ENCODE results near the gene SLC39A5.
"Not testable (repeated sequence)": the region's sequence is repeated elsewhere in the genome, so short reads cannot be mapped to it uniquely, and the experiment has no call there.

SLC39A5 gene

DNA sequence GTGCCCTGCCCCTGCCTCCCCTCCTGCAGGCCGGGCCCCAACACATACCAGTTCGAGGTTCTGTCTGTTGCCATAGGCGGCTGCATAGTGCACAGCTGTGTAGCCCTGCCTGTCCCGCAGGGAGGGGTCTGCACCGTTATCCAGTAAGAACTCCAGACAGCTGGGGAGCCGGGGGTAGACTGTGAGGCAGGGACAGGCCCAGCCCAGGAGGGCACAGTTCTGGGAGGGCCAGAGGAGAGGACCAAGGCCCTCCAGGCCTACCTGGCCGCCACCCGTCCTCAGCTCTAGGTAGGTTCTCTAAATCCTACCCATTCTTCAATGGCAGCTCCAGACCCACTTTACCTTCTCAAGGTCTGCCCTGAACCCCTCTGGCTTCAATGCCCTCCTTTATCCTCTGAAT is 18.9 kb downstream of the SLC39A5 start:
- no peak for DNase-seq

DNA sequence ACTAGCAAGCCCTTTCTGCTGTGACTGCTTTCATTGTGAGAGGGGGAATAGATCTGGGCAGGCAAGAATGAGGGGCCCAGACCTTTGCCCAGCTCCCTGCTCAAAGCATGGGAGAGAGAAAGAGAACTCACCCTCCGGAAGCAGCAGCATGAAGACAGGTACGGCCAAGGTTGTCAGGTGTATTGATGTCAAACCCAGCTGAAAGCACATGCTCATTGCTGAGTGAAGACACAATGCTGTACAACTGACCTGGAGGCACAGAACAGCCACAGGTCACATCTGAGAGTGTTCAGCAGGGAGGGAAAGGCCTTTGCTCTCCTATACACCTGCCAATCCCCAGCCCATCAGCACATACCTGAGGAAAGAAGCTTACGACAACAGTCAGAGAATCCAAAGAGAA is 22.8 kb downstream of the SLC39A5 start:
- no peak for DNase-seq

DNA sequence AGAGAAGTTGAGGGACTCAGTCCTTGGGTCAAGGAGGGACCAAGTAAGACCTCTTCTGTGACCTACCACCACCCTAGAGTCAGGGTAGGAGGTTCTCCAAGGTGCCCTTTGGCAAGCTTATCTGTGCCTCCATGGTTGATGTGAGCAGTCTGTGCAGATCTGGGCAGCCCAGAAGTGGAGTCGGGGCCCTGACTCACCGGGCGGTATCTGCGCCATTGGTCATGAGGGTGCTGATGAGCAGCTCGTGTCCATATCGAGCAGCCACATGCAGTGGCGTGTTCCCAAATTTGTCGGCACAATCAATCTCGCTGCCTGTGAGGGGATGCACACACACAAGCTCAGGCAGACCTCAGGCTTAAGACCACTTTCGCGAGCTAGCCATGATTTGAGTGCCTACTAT is 23.2 kb downstream of the SLC39A5 start:
- DNase-seq: no peak

DNA sequence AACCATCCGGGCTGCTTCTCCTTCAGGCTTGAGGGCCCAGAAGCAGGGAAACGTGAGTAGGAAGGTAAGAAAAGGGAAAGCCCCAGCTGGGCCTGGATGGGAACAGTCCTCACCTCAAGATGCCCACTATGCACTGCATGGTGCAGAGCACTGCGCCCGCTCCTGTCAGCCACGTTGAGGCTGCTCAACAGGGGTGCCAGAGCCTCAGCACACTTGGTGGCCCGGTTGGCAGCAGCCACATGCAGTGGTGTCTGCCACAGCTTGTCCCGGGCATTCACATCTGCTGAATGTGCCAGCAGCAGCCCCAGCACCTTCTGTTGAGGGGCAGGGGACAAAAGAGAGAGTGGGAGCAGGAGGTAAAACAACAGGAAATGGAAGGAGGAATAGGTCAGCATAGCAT is 25.8 kb downstream of the SLC39A5 start:
- no peak for DNase-seq

DNA sequence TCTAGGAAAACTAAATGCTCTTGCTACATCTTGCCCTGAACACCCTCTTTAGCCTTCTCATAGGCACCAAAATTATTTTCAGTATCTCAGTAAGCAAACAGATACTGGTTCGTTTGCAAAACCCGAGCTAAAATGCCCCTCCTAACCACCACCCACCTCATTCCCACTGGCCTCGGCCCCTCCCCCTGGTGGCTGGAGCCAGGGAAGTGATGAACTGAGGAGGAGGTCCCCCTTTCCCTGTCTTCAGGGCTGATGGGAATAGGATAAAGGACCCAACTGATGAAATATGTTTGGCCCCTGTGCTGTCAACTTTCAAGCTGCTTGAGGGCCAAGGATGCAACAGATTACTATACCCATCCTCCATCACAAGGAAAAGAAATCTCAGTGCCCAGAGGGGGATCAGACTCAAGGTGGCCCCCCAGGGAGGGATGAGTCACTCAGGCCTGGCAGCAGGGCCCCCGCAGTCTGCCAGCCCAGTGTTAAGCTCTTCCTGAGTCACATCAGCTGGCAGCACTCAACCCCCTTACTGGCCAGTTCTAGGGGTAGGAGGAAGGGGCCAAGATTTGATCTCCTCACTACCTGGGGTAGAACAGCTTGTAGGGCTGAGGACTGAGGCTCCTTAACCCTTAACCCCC is 26.6 kb downstream of the SLC39A5 start:
- no peak for DNase-seq

DNA sequence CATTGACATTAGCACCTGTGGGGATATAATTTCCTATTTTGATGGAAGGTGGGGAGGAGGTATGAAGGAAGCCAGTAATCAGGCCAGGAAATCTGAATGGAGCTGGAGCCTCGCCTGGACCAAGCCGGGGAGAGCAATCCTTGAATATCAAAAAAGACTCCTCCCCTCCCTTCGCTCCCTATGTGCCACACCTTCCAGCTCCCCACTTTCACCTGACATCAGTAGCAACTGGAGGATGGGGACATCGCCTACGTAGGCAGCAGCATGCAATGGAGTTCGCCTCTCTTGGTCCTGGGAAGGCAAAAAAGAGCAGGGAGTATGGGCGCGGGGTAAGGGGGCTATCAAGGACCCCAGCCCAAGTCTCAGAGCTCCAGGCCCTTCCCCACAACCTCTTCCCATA is 27.2 kb downstream of the SLC39A5 start:
- no peak for DNase-seq

DNA sequence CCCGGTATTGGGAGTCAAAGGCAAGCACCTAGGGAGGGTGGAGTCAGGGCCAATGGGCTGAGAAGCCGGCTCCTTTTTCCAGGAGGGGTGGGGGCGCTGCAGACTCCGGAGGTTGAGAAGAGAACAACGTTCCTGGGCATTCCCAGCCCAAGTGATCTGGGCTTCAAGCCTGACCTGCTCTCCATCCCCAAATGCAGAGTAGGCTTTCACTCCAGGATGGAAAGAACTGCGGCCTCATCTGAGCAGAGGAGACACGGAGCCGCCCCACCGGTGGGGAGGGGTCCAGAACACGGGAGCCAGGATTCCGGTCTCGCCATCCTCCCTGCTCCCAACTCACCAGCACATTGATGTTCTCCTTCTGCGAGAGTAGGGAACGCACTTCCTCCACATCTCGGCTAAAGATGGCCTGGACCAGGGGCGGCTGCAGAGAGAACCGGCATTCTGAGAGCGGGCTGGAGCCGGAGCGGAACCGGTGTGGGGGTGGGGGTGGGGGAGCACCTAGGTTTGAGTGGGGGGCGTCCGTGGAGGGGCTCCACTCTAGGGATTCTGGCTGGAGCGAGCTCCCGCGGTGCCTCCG is 27.7 kb downstream of the SLC39A5 start:
- DNase-seq: peak; percentile 30

DNA sequence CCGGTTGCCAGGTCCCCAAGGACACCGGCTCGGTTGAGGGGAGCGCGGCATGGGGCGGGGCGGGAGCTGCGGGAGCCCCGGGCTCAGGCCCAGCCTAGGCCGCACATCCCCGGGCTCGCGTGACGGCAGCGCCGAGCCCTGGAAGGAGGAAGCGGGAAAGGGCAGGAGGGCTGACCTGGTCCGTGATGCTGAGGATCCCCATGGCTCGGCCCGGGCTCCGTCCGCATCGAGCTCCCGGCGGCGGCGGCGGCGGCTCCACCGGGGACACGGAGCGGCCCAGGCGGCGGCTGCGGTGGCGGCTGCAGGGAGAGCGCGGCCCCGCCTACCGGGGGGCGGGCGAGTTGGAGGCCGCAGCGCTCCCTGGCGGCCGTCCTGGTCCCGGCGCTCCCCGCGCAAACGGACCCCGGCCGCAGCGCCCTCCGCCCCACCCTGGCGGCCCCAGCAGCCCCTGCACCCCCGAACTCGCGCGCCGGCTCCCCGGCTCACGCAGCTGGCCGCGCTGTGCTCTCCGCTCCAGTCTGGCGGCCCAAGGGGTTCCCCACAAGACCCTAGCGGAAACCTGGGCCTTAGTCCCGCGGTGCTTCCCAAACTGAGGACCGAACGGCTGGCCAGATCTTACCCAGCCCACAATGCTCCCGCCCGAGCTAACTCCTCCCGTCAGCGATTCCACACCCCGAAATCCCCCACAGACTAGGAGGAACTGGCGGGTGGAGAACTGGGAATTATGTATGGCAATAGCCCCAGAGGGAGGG is 28.4 kb downstream of the SLC39A5 start, which contains the start of gene ANKRD52:
ANKRD52 (minus strand) TSS at position 317 of the 752 bp plus-strand sequence; CDS start at position 202, 115 bp downstream.
- DNase-seq: peak; percentile 75

DNA sequence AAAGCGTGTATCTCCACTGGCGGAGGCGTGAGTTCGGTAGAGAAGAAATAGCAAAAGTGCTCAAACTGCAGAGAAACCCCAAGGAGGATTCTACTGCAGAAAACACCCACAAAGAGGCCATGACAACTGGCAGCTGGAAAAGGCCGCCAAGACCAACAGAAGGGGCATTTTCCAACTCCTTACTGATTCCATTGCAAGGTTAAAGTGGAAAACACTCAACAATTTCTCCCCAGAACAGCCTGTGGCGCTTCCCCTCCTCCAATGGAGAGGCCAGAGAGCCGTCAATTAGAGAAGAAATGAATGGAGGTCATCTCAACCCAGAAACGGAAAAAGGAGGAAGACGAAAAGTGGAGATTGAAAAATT is 29.0 kb downstream of the SLC39A5 start:
- no peak for DNase-seq

DNA sequence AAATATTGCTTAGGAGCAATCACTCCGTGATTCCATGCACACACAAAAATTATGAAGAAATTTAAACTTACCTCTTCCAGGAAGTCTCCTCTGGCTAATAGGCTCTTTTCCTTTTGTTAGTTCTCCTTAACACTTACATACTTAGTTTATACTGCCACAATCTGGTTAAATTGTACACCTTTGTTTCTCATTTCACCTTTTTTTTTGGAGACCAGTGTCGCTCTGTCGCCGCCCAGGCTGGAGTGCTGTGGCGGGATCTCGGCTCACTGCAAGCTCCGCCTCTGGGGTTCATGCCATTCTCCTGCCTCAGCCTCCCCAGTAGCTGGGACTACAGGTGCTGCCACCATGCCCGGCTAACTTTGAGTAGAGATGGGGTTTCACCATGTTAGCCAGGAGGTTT is 30.5 kb downstream of the SLC39A5 start:
- DNase-seq: no peak

DNA sequence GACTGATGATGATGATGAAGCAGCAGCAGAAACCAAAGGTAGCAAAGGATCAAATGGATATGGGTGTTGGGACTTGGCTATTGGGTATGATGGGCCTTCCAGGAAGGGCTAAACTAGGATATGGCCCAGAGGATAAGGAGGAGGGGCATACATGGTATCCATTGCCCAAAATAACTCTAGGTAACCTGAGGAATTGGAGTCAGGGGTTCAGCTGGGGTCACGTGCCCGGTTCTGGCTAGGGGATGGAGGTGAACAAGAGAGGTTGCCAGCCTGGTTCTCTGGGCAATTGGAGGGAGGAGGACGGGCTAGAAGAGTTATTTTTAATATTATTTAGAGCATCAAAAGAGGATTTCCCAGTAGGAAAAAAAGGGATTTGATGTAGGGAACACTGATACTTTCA is 31.1 kb downstream of the SLC39A5 start:
- DNase-seq: no peak

DNA sequence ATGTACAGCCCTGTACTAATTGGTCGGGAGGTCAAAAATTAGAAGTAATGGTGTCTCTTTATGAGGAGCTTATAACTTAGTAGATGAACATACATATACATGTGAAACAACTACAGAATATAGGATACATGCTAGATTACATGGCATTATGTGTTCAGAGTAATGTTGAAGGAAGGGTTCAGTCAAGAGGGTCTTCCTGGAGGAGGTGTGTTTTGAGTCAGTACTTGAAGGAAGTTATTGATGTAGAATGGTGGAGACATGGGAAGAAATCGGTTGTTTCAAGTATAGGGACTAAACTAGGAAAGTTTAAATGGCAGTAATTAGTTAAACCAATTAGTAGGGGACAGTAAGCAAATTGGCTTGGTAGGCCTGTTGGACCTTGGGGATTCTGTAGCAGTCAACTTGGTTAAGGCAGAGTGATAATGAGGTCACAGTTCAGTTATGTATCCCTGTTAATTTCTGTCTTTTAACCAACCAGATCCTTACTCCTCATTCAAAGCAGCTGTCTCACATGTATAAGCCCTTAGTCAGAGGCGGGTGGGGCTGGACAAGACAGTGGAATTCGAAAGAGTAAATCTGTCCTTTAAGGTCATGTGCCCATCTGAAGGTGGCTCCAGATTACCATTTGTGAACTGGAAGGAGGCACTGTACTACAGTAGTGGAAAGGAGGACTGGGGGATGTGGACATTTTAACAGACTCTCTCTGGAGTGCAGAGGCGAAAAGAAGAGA is 31.8 kb downstream of the SLC39A5 start:
- no peak for DNase-seq

DNA sequence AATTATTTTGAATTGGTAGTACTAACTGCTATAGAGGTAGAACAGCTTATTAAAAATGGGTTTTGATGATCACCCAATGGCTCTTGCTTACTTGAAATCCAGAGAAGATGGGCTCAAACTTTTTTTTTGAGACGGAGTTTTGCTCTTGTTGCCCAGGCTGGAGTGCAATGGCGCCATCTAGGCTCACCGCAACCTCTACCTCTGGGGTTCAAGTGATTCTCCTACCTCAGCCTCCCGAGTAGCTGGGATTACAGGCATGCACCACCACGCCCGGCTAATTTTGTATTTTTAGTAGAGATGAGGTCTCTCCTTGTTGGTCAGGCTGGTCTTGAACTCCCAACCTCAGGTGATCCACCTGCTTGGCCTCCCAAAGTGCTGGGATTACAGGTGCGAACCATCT is 33.1 kb downstream of the SLC39A5 start:
- DNase-seq: not testable (repeated sequence)

DNA sequence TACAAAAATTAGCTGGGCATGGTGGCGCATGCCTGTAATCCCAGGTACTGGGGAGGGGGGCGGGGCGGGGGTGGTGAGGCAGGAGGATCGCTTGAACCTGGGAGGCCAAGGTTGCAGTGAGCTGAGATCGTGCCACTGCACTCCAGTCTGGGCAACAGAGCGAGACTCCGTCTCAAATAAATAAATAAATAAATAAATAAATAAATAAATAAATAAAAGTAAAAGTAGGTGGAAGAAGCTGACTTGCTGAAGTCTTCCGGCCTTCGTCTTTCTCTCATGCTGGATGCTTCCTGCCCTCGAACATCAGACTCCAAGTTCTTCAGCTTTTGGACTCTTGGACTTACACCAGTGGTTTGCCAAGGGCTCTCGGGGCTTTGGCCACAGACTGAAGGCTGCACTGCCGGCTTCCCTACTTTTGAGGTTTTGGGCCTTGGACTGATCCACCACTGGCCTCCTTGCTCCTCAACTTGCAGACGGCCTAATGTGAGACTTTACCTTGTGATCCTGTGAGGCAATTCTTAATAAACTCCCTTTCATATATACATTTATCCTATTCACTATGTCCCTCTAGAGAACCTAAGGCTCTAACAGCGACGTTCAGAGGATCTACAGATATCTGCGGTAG is 36.3 kb downstream of the SLC39A5 start:
- DNase-seq: not testable (repeated sequence)

DNA sequence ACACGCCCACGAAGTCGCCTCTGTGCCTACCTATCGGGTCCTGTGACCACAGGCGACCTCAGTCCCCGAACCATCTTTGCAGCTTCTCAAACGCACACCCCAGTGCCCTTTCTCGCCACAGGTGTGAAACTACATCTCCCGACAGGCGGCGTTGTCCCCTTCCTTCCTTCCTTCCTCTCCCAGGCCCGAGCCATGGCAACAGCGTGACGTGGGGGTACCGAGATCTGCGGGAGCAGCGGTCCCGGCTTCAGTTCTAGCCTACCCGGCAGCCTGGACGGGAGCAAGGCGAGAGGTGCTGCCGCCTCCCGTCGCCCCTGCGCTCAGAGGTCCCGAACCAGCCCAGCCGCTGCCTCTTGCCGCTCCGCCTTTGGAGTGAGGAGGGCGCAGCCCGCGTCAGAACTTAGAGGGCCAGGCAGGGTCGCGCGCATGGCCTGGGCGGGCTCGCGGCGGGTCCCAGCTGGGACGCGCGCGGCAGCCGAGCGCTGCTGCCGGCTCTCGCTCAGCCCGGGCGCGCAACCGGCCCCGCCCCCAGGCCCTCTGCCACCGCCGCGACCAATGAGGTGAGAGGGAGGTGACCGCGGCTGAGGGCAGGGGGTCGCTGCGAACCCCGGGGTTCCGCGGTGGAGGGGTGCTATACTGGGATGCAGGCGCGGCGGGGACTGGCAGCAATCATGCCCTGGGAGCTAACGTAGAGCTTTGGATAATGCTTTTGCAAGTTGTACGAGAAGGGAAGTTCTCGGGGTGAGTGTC is 37.0 kb downstream of the SLC39A5 start, which contains the start of gene COQ10A:
COQ10A (plus strand) TSS at position 250 of the 750 bp plus-strand sequence; CDS start at position 427, 177 bp downstream.
- DNase-seq: peak; percentile 93

DNA sequence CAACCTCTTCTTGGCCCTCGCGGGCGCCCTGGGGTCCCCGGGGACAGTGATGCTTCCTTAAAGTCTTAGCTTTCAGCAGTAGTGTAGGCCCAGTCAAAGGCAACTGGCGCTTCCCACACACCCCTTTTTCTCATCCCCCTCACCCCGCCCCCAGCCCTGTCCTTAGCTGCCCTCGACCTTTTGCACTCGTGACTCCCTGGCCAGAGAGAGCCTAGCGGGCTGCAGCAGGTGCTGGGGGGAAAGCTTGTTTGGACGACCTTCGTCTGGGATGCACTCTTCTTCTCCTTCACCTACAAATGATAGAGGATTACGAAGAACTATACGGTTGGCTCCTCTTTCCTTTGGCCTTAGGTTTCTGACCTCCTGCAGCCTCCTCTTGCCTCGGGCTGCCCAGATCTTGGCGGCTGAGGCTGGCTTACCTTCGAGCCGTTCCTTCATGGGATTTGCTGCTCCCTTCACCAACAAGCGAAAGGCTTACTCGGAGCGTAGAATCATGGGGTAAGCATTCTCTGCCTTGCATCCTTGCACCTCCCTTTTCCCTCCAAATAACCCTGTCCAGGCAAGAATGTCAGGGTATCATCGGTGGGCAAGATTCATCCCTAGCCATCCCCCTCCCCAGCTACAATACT is 37.7 kb downstream of the SLC39A5 start:
- no peak for DNase-seq

DNA sequence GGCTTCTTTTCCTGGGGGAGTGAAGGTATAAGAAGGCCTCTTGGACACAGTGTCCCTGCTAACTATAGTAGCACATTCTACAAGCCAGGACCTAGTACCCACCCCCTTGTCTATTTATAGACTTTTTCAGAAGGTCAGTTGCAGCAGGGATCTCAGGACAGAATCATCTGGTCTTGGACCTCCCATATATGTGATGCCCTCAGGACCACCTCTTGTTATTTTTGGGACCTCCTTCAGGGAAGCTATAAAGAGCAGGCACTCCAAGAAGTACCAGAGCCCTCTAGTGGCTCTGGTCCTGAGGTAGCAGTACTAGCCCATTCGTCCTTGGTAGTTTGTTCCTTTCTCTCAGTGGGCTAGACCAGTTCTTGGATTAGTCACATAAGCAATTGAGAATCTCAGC is 41.2 kb downstream of the SLC39A5 start:
- peak; percentile 21 for DNase-seq

DNA sequence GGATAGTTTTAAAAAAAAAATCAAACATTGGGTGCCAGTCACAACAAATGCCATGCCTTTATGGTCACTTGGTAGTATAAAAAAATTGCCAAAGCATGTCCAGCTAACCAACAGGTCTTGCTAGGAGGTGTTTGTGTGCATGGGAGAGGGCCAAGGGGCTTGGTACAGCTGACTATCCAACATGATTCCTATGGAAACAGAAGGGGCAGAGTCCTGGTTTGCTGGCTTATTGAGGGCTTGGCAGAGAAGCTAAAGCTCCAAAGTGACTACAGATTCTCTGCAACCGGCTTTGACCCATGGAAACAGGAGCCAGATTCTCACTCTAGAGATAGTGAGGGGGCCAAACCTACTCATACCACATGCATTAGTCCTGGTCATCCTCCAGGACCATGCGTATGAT is 42.6 kb downstream of the SLC39A5 start:
- DNase-seq: not testable (repeated sequence)

DNA sequence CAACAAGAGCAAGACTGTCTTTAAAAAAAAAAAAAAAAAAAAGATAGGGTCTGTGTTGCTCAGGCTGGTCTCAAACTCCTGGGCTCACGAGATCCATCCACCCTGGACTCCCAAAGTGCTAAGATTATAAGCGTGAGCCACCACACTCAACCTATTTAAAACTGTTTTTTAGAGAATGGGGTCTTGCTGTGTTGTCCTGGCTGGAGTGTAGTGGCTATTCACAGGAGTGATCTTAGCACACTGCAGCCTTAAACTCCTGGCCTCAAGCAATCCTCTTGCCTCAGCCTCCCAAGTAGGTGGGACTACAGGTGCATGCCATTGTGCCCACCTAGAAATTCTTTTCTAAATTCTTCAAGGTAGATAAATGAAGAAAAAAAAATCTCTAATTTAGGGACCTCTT is 44.4 kb downstream of the SLC39A5 start:
- no peak for DNase-seq

DNA sequence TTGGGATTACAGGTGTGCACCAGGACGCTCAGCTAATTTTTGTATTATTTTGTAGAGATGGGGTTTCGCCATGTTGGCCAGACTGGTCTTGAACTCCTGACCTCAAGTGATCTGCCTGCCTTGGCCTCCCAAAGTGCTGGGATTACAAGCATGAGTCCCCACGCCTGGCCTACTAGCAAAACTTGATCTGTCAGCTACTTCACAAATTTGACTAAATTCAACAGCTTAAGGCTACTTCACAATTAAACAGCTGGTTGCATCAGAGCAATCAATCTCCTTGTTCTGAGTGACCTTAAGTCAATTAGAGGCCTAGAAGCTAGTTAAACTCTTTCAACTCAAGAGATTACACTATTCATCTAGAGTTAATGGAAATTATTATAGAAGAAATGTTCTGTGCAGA is 49.1 kb downstream of the SLC39A5 start:
- no peak for DNase-seq

DNA sequence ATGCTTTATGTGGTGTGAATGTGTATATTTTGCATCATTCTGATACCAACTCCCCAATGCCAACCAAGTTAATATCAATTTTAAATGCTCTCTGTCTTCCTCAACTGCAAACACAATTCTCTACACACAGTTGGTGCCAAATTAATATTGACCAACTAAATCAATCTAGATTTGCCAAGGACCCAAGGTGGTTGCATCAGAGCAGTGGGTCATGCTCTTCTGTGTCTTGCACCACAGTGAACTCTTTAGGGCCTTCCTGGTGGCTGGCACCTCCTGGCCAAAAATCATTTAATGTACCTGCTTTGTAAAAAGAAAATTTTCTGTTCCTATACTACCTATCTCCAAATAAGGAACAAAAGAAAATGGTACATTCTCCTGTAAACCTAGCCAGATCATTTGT is 51.0 kb downstream of the SLC39A5 start:
- DNase-seq: no peak

DNA sequence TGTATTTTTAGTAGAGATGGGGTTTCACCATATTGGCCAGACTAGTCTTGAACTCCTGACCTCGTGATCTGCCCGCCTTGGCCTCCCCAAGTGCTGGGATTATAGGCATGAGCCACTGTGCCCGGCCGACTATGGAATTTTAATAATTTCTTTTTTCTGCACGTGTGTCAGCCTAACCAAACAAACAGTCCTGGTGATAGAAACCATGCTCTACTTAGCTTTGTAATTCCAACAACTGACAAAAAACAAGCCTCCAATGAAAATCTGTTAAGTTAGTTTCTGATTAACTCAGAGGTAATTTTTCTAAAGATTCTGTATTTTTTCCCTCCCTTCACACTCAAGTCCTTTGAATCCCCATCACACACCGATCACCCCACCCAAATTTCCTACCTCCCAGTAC is 52.2 kb downstream of the SLC39A5 start:
- no peak for DNase-seq

All from NCI-H2171 treated with DMSO at 0.1 percent for 48 hours (cell line).